Uterus (tissue), 4 donors: ENCODE data around the gene ACTBL2. TPM values are rescaled to one million over a fixed set of nuclear protein-coding genes. Genes with fewer than 3 reads are reported as not detected.

Experiments
- DNase-seq, 2 donors: peaks; one replicate each; pipeline ENCODE4 v3.0.0-alpha.2; 2019 to 2020
- H3K27ac ChIP-seq, 2 donors: fragments of 200-600 bp; sonication (generic); 1 replicate in 1 of 2; 2 replicates in 1 of 2; pipeline ENCODE4 v1.5.1; 2016 to 2018
- H3K27me3 ChIP-seq, 2 donors: fragments of 200-600 bp; sonication (generic); one replicate each; pipeline ENCODE4 v1.5.1; 2018 to 2019; ENCODE audit warnings: control low read depth in 1 of 2
- H3K36me3 ChIP-seq, 2 donors: fragments of 200-600 bp; sonication (generic); one replicate each; pipeline ENCODE4 v1.5.1; 2019; ENCODE audit warnings: control low read depth in 1 of 2
- H3K4me1 ChIP-seq, 2 donors: fragments of 200-600 bp; sonication (generic); one replicate each; pipeline ENCODE4 v1.5.1; 2018 to 2019; ENCODE audit warnings: control low read depth in 1 of 2
- H3K4me3 ChIP-seq, 2 donors: fragments of 200-600 bp; sonication (generic); 1 replicate in 1 of 2; 2 replicates in 1 of 2; pipeline ENCODE4 v1.5.1; 2018 to 2019; ENCODE audit warnings: mild to moderate bottlenecking in 1 of 2
- H3K9me3 ChIP-seq, 2 donors: fragments of 200-600 bp; sonication (generic); one replicate each; pipeline ENCODE4 v1.5.1; 2019; ENCODE audit warnings: control low read depth in 1 of 2
- POLR2A ChIP-seq, 2 donors: fragments of 450-650 bp; IDR thresholded peaks; one replicate each; pipeline ENCODE4 v1.6.1; 2016; ENCODE audit warnings: antibody characterized with exemption in 2 of 2, mild to moderate bottlenecking in 1 of 2, moderate library complexity in 1 of 2
- intact Hi-C: fragments of 100-400 bp; cut with DNase I; formaldehyde crosslinking; loops from one replicate; pipeline ENCODE4 v1.15.1; 2023; ENCODE audit warnings: low total_unique reads
- total RNA-seq, 4 donors: library from RNA; depleted of rRNA in 3 of 4; stranded (reverse); fragments of >200 nt in 3 of 4; gene quantifications; one replicate each; pipeline versions ENCODE4 v1.1.0 to v1.2.4, GENCODE V29; 2014 to 2023
- TF ChIP-seq, protein P1 (sequence below), 4 experiments: fragments of 200-600 bp in 2 of 4; fragments of 450-650 bp in 2 of 4; sonication (generic) in 2 of 4; IDR thresholded peaks; one replicate each; pipeline ENCODE4 v1.5.1; 2016 to 2019; ENCODE audit warnings: antibody characterized with exemption in 4 of 4, mild to moderate bottlenecking in 2 of 4, moderate library complexity in 1 of 4
- donor health status: DM: yes; HTN: yes; CAD: no.

The ACTBL2 gene
- total RNA-seq, 4 donors from 2014 or later: not detected

DNA sequence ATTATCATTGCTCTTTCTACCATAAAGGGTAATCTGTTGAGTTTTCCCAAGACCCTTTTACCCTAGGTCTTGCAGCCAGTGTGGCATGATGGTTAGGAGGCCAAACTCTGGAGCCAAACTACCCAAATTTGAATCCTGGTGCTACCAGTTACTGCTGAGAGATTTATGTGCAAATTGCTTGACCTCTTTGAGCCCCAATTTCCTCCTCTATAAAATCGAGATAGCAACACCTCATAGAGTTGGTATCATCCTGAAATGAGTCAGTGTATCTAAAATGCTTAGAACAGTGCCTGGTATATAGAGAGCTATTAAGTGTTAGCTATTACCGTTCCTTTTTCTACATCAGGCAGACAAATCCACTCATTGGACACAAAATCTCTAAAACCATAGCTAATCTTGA, 43.0 kb downstream of the ACTBL2 start:
- Histone ChIP-seq H3K9me3 (no peaks in the 10 kb centered on the region), H3K4me1 (no peaks in the 10 kb centered on the region), H3K36me3 (no peaks in the 10 kb centered on the region), H3K4me3 (no peak overlapping the region), H3K27me3 (no peaks in the 10 kb centered on the region), H3K27ac (no peak overlapping the region)
- no peak for TF ChIP-seq POLR2A (IDR thresholded peaks at IDR 0.05)
- TF ChIP-seq, protein P1, sequence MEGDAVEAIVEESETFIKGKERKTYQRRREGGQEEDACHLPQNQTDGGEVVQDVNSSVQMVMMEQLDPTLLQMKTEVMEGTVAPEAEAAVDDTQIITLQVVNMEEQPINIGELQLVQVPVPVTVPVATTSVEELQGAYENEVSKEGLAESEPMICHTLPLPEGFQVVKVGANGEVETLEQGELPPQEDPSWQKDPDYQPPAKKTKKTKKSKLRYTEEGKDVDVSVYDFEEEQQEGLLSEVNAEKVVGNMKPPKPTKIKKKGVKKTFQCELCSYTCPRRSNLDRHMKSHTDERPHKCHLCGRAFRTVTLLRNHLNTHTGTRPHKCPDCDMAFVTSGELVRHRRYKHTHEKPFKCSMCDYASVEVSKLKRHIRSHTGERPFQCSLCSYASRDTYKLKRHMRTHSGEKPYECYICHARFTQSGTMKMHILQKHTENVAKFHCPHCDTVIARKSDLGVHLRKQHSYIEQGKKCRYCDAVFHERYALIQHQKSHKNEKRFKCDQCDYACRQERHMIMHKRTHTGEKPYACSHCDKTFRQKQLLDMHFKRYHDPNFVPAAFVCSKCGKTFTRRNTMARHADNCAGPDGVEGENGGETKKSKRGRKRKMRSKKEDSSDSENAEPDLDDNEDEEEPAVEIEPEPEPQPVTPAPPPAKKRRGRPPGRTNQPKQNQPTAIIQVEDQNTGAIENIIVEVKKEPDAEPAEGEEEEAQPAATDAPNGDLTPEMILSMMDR (IDR thresholded peaks at IDR 0.05): no peak
- no peak for DNase-seq
- intact Hi-C loops: no loop called here

DNA sequence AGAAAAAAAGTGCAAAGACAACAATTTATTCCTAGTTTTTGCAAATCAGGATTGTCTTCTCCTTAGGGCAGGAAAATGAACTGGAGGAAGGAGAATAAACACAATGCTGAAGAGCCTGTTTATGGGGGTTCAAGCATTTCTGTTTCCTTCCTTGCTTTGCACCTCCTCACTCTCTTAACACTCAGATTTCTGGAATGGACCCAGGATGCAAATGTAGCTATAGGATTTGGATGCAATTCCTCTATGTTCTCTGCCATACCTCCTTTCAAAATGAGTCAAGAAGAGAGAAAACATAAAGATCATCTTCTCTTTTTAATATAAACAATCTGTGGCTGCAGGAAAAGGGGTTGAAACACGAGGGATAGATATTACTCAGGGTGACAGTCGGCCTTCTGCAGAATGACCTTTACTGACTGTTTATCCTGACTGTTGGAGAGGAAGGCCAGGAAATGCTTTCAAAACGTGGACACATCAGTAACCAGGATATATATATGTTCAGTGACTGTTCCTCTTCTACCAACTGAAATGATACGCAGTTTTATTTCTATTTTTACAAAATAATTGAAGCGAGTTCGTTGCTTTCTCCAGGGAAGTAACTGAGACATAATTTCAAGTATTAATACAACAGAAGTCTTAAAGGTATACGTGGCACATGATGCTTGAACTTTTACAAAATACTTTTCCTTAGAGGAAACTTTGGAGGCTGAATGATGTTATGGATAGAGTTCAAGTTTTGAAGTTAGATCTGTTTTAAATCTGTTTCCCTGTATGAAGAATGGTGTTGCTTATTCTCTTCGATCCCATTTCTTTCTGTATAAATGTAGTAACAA, 44.4 kb downstream of the ACTBL2 start:
- TF ChIP-seq, protein P1 (IDR thresholded peaks at IDR 0.05): no peak
- TF ChIP-seq POLR2A (IDR thresholded peaks at IDR 0.05): no peak
- no peaks in the 10 kb centered on the region for H3K36me3 ChIP-seq
- no peak overlapping the region for H3K4me3 ChIP-seq
- H3K9me3 ChIP-seq: no peaks in the 10 kb centered on the region
- intact Hi-C loops: no loop called here
- H3K4me1 ChIP-seq: no peaks in the 10 kb centered on the region
- no peak overlapping the region for H3K27ac ChIP-seq
- DNase-seq: no peak
- no peaks in the 10 kb centered on the region for H3K27me3 ChIP-seq

DNA sequence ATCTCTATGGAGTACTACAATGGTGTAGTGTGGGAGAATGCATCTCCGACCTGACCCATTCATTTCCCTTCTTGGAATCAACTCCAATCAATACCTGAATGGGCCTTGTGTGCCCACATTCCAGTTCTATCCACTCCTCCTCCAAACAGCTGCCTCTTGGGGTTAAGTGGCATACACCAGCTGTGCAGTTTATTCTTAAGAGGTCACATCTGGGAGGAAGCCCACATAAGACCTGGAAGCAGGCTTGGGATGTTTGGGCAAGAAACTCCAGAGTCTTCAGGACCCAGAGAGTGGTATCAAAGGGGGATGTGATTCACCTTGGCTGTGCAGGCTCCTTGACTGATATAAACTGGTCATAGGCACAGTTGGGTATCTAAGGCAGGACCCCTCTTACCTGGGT, 46.0 kb downstream of the ACTBL2 start:
- Histone ChIP-seq H3K27ac (no peak overlapping the region), H3K4me3 (no peak overlapping the region), H3K9me3 (no peaks in the 10 kb centered on the region), H3K36me3 (no peaks in the 10 kb centered on the region), H3K4me1 (no peaks in the 10 kb centered on the region), H3K27me3 (no peaks in the 10 kb centered on the region)
- no peak for TF ChIP-seq POLR2A (IDR thresholded peaks at IDR 0.05)
- TF ChIP-seq, protein P1 (IDR thresholded peaks at IDR 0.05): no peak
- intact Hi-C loops: no loop called here
- no peak for DNase-seq

DNA sequence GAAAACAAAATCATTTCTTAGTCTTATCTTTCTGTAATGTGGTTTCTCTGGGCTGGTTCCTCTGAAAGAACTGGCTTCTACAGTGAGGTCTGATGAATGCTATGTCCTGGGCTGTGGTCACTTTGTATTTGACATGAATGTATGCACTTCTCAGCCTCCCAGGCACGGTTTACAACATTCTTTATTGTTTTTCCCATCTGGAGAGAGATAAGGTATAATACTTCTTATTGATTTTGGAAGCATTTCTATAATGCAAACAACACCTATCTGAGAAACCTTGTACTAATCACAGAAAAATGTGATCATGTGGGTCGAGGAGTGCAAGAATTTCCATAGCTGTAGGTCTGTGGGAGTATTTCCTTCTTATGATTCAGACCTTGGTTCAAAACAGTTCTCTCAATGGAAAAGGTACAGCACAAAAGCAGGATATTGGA, 46.9 kb downstream of the ACTBL2 start:
- intact Hi-C loops: no loop called here
- Histone ChIP-seq H3K27ac (no peak overlapping the region), H3K36me3 (no peaks in the 10 kb centered on the region), H3K4me3 (no peak overlapping the region), H3K27me3 (no peaks in the 10 kb centered on the region), H3K9me3 (no peaks in the 10 kb centered on the region), H3K4me1 (no peaks in the 10 kb centered on the region)
- no peak for TF ChIP-seq POLR2A (IDR thresholded peaks at IDR 0.05)
- DNase-seq: no peak

DNA sequence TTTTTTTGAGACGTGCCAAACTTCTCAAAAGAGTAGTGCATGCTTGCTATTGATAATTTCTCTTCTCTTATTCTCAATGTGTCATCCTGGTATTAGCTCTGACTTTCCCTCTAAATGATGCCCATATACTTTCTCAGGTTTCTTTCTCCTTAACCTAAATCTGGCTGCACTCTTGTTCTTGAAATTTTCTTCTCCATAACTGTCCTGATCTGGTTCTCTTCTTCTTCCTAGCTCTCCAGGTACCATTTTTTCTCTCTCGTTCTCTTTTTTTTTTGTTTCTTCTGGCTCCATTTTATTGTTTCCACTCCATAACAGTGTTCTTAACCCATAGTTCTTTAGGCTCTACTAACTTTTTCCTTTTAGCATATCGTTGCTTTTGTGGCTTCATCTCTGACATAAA, 47.9 kb downstream of the ACTBL2 start:
- Histone ChIP-seq H3K36me3 (no peaks in the 10 kb centered on the region), H3K9me3 (no peaks in the 10 kb centered on the region), H3K4me3 (no peak overlapping the region), H3K4me1 (no peaks in the 10 kb centered on the region), H3K27me3 (no peaks in the 10 kb centered on the region), H3K27ac (no peak overlapping the region)
- intact Hi-C loops: no loop called here
- TF ChIP-seq POLR2A (IDR thresholded peaks at IDR 0.05): no peak
- TF ChIP-seq, protein P1 (IDR thresholded peaks at IDR 0.05): no peak
- no peak for DNase-seq
